Neuronal stem cell (in vitro differentiated cells): ENCODE results near the gene RNF149.
"Not testable (repeated sequence)": the region's sequence is repeated elsewhere in the genome, so short reads cannot be mapped to it uniquely, and the experiment has no call there.

Experiments used
- DNase-seq: peaks from one replicate; pipeline ENCODE4 v3.0.0-alpha.2; 2013; ENCODE audit warnings: low spot score
- H2AFZ ChIP-seq: one replicate; pipeline ENCODE4 v1.6.1; 2013; ENCODE audit warnings: mild to moderate bottlenecking, low read length, inconsistent platforms
- H2AK5ac ChIP-seq: 2 replicates; pipeline ENCODE4 v1.6.1; 2013; ENCODE audit warnings: low read depth, mild to moderate bottlenecking, inconsistent platforms, low read length, moderate library complexity, mixed read lengths
- H2BK120ac ChIP-seq: 2 replicates; pipeline ENCODE4 v1.6.1; 2013; ENCODE audit warnings: low read depth, mild to moderate bottlenecking, inconsistent platforms, low read length, moderate library complexity, mixed read lengths
- H2BK12ac ChIP-seq: one replicate; pipeline ENCODE4 v1.6.1; 2013; ENCODE audit warnings: low read length, inconsistent platforms
- H2BK15ac ChIP-seq: 2 replicates; pipeline ENCODE4 v1.6.1; 2013; ENCODE audit warnings: mild to moderate bottlenecking, low read length, inconsistent platforms, mixed read lengths
- H2BK5ac ChIP-seq: one replicate; pipeline ENCODE4 v1.6.1; 2013; ENCODE audit warnings: inconsistent platforms, mild to moderate bottlenecking, low read length, moderate library complexity
- H3K14ac ChIP-seq: one replicate; pipeline ENCODE4 v1.6.1; 2013; ENCODE audit warnings: low read length, inconsistent platforms
- H3K18ac ChIP-seq: 2 replicates; pipeline ENCODE4 v1.6.1; 2013; ENCODE audit warnings: low read length, inconsistent platforms
- H3K23ac ChIP-seq: 2 replicates; pipeline ENCODE4 v1.6.1; 2013; ENCODE audit warnings: low read depth, mild to moderate bottlenecking, mixed read lengths, low read length, inconsistent platforms; ENCODE audit not compliant: poor library complexity
- H3K27ac ChIP-seq: replicated peaks from 3 replicates; pipeline ENCODE4 v1.5.1; 2013; ENCODE audit warnings: low read length, inconsistent platforms
- H3K27me3 ChIP-seq, 3 experiments: 2 replicates each; pipeline ENCODE4 v1.6.1; 2013; ENCODE audit warnings: low read length in 3 of 3, mild to moderate bottlenecking in 2 of 3, inconsistent platforms in 1 of 3, low read depth in 1 of 3, mixed read lengths in 1 of 3, moderate library complexity in 1 of 3; ENCODE audit not compliant: control insufficient read depth in 3 of 3, insufficient read depth in 3 of 3
- H3K36me3 ChIP-seq, 2 donors: replicated peaks in 1 of 2; 2 replicates each; pipeline ENCODE4 v1.6.1; 2013; ENCODE audit warnings: low read length in 2 of 2; ENCODE audit not compliant: control insufficient read depth in 2 of 2, insufficient read depth in 2 of 2
- H3K4ac ChIP-seq: 2 replicates; pipeline ENCODE4 v1.6.1; 2013; ENCODE audit warnings: inconsistent platforms, mild to moderate bottlenecking, low read length, moderate library complexity
- H3K4me1 ChIP-seq, 2 donors: 1 replicate in 1 of 2; 2 replicates in 1 of 2; pipeline ENCODE4 v1.6.1; 2013; ENCODE audit warnings: low read length in 2 of 2, low read depth in 1 of 2; ENCODE audit not compliant: control insufficient read depth in 2 of 2, insufficient read depth in 1 of 2
- H3K4me2 ChIP-seq: one replicate; pipeline ENCODE4 v1.6.1; 2013; ENCODE audit warnings: mild to moderate bottlenecking, low read length, inconsistent platforms; ENCODE audit not compliant: insufficient read depth, poor library complexity, severe bottlenecking
- H3K4me3 ChIP-seq, 2 donors: 2 replicates each; pipeline ENCODE4 v1.5.1; 2013; ENCODE audit warnings: low read length in 2 of 2, mild to moderate bottlenecking in 2 of 2, inconsistent platforms in 1 of 2, moderate library complexity in 1 of 2
- H3K79me1 ChIP-seq: one replicate; pipeline ENCODE4 v1.6.1; 2013; ENCODE audit warnings: low read depth, mild to moderate bottlenecking, inconsistent platforms, low read length, moderate library complexity
- H3K9ac ChIP-seq: one replicate; pipeline ENCODE4 v1.6.1; 2013; ENCODE audit warnings: mild to moderate bottlenecking, low read depth, low read length, inconsistent platforms; ENCODE audit not compliant: poor library complexity
- H3K9me3 ChIP-seq, 2 donors: replicated peaks in 1 of 2; 2 replicates each; pipeline versions ENCODE3 to v1.6.1; 2013; ENCODE audit warnings: low read length in 2 of 2, mild to moderate bottlenecking in 2 of 2, inconsistent platforms in 1 of 2, low read depth in 1 of 2, mixed read lengths in 1 of 2, moderate library complexity in 1 of 2; ENCODE audit not compliant: control insufficient read depth in 2 of 2, insufficient read depth in 1 of 2
- H4K8ac ChIP-seq: one replicate; pipeline ENCODE4 v1.6.1; 2013; ENCODE audit warnings: low read depth, mild to moderate bottlenecking, inconsistent platforms, low read length, moderate library complexity
- H4K91ac ChIP-seq: one replicate; pipeline ENCODE4 v1.6.1; 2013; ENCODE audit warnings: low read length, low read depth, mild to moderate bottlenecking, inconsistent platforms; ENCODE audit not compliant: poor library complexity
- WGBS, 2 donors: extraction: QIAGEN DNeasy Blood & Tissue Kit; methylation state at CpG; one replicate each; pipeline ENCODE4 v1.1.7; 2013; ENCODE audit warnings: missing lambda C conversion rate in 2 of 2, mixed read lengths in 1 of 2; ENCODE audit not compliant: insufficient read length in 2 of 2, insufficient replicate concordance in 1 of 2; ENCODE audit errors: extremely low coverage in 2 of 2; 5-methylcytosine and 5-hydroxymethylcytosine counted together

Gene RNF149

DNA sequence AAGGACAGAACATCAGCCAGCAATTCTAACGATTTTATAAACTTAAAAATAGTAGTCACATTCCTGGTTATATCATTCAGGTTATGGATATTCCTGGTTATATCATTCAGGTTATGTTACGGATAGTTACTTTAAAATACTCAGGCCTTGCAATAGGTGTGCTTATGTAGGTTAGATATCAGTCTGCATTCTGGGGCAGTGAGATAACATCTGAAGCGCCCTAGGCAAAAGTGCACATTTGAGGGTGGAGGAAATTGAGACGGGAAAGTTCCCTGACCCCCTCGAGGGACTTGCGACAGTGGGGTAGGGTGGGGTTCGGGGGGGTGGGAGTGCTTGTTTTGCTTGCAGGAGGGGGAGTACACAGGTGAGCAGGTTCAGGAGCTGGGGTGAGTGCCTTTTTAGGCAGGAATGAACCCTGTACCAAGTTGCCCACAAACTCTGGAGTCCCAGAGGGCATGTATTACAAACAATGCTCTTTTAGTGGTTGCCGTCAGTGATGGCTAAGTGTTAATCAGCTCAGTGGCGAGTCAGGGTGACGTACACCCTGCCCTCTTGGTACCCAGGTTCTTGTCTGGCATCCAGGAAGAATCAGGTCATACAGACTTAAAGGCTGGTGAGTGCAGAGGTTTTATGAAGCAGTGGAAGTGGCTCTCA is 47.0 kb upstream of the RNF149 start:
- no peaks in the 10 kb centered on the region for H3K9me3 ChIP-seq
- H3K27me3 ChIP-seq = no peaks in the 10 kb centered on the region
- no peak overlapping the region for H2BK5ac ChIP-seq
- H3K36me3 ChIP-seq = no peaks in the 10 kb centered on the region
- no peaks in the 10 kb centered on the region for H3K79me1 ChIP-seq
- H3K27ac ChIP-seq = no peak overlapping the region
- H3K9ac ChIP-seq = no peak overlapping the region
- no peak for DNase-seq
- H3K14ac ChIP-seq = no peak overlapping the region
- no peak overlapping the region for H2BK15ac ChIP-seq
- H3K4me1 ChIP-seq = no peaks in the 10 kb centered on the region
- WGBS, 2 donors = no CpG with 5 or more reads among the region's 10 CpGs
- no peak overlapping the region for H3K4ac ChIP-seq
- H3K4me2 ChIP-seq = no peak overlapping the region
- H2AFZ ChIP-seq = no peak overlapping the region
- no peak overlapping the region for H2BK120ac ChIP-seq
- no peak overlapping the region for H3K18ac ChIP-seq
- no peak overlapping the region for H2BK12ac ChIP-seq
- no peak overlapping the region for H3K4me3 ChIP-seq
- no peak overlapping the region for H4K8ac ChIP-seq
- H4K91ac ChIP-seq = no peak overlapping the region
- no peak overlapping the region for H2AK5ac ChIP-seq
- H3K23ac ChIP-seq = no peak overlapping the region

GRCh38 chr2:101354420-101355311 is 46.2 kb upstream of the RNF149 start:
- no peaks in the 10 kb centered on the region for H3K79me1 ChIP-seq
- no peaks in the 10 kb centered on the region for H3K9me3 ChIP-seq
- H2BK5ac ChIP-seq = no peak overlapping the region
- no peak for DNase-seq
- no peak overlapping the region for H2AK5ac ChIP-seq
- no peak overlapping the region for H4K91ac ChIP-seq
- no peak overlapping the region for H3K14ac ChIP-seq
- peak overlapping the region; percentile 56 for H3K23ac ChIP-seq
- no peak overlapping the region for H3K9ac ChIP-seq
- no peaks in the 10 kb centered on the region for H3K36me3 ChIP-seq
- no peak overlapping the region for H3K4me2 ChIP-seq
- no peak overlapping the region for H4K8ac ChIP-seq
- H2BK15ac ChIP-seq = no peak overlapping the region
- no peak overlapping the region for H3K27ac ChIP-seq
- no peak overlapping the region for H3K4ac ChIP-seq
- H2BK12ac ChIP-seq = no peak overlapping the region
- H2AFZ ChIP-seq = no peak overlapping the region
- no peaks in the 10 kb centered on the region for H3K27me3 ChIP-seq
- no CpG with 5 or more reads among the region's 21 CpGs for WGBS, 2 donors
- no peaks in the 10 kb centered on the region for H3K4me1 ChIP-seq
- no peak overlapping the region for H3K4me3 ChIP-seq
- no peak overlapping the region for H2BK120ac ChIP-seq
- peak overlapping the region; percentile 19 for H3K18ac ChIP-seq

GRCh38 chr2:101352631-101353030 is 44.1 kb upstream of the RNF149 start:
- DNase-seq = not testable (repeated sequence)

GRCh38 chr2:101351207-101351606 is 42.7 kb upstream of the RNF149 start:
- no peak overlapping the region for H4K91ac ChIP-seq
- no peaks in the 10 kb centered on the region for H3K79me1 ChIP-seq
- no peak overlapping the region for H3K27ac ChIP-seq
- no peak overlapping the region for H3K23ac ChIP-seq
- no peak overlapping the region for H3K14ac ChIP-seq
- no peak overlapping the region for H2BK12ac ChIP-seq
- no peak overlapping the region for H3K9ac ChIP-seq
- no peaks in the 10 kb centered on the region for H3K27me3 ChIP-seq
- no peak overlapping the region for H2AK5ac ChIP-seq
- no CpG with 5 or more reads among the region's 7 CpGs for WGBS, 2 donors
- H3K4me2 ChIP-seq = no peak overlapping the region
- H3K4ac ChIP-seq = no peak overlapping the region
- H3K9me3 ChIP-seq = no peaks in the 10 kb centered on the region
- peak overlapping the region; percentile 9 for H3K18ac ChIP-seq
- no peak overlapping the region for H3K4me3 ChIP-seq
- no peak overlapping the region for H2BK15ac ChIP-seq
- no peak overlapping the region for H4K8ac ChIP-seq
- no peak for DNase-seq
- no peak overlapping the region for H2AFZ ChIP-seq
- H2BK120ac ChIP-seq = no peak overlapping the region
- H3K36me3 ChIP-seq = no peaks in the 10 kb centered on the region
- H3K4me1 ChIP-seq = no peaks in the 10 kb centered on the region
- H2BK5ac ChIP-seq = no peak overlapping the region

More at GRCh38 chr2:101352631-101353030, 44.1 kb upstream of the RNF149 start:
- H3K4me2 ChIP-seq, H2BK5ac ChIP-seq, H3K27ac ChIP-seq, H3K9ac ChIP-seq, H3K18ac ChIP-seq, H3K4ac ChIP-seq, H3K14ac ChIP-seq, H2BK12ac ChIP-seq, H3K4me1 ChIP-seq, H3K36me3 ChIP-seq, H2AK5ac ChIP-seq, H4K91ac ChIP-seq, H3K9me3 ChIP-seq, H3K23ac ChIP-seq, H2AFZ ChIP-seq, H3K79me1 ChIP-seq, H2BK120ac ChIP-seq, H3K4me3 ChIP-seq, H3K27me3 ChIP-seq, H2BK15ac ChIP-seq, H4K8ac ChIP-seq: not testable (repeated sequence)
- WGBS, 2 donors = no CpG with 5 or more reads among the region's 4 CpGs
